Measurements from ENCODE around the gene GORAB.
A peak's percentile ranks its signal among the peaks of the same experiment; 100 is the strongest.

The GORAB gene

DNA sequence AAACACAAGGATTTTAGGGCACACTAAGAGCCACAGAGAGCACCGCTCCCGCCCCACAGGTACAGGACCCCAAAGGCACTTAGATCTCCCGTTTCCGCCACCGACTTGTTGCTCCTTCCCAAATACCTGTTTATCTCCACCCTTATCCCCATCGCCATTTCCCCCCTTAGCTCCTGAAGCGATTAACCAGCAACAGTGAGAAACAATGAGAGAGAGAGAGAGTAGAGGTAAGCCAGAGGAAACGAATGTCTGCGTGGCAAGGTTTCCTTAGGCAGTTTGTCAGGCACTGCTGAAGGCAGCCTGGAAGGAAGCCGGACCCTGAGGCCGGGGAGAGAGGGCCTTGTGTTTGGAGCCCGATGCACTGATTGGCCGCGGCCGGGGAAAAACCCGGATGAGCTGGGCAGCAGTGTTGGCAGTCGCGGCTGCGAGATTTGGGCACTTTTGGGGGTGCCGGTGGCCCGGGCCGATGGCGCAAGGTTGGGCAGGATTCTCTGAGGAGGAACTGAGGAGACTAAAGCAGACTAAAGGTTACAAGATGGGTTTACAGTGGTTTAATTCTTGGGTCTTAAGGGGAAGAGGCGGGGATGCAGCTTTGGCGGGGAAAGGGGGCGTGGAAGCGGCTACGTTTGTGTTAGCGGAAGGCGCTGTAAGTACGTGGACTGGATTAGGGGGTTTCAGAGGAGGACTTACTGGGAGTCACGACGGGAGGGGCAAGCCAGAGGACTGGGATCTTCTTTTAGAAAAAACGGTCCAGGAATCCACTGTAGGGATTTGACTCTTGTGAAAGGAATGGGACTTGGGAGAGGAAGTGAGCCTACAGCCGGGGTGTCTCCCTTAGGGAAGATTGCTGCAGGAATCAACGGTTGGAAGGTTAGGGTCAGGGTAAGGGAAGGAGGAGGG is at the start of gene GORAB:
TSS of gene GORAB (plus strand) at position 409 of the 900 bp plus-strand sequence. CDS start at position 467, 58 bp downstream.
- DNase-seq, result peak; percentile 92

GRCh38 chr1:170483051-170483450 is 48.9 kb upstream of the GORAB start:
- DNase-seq, result no peak

DNA sequence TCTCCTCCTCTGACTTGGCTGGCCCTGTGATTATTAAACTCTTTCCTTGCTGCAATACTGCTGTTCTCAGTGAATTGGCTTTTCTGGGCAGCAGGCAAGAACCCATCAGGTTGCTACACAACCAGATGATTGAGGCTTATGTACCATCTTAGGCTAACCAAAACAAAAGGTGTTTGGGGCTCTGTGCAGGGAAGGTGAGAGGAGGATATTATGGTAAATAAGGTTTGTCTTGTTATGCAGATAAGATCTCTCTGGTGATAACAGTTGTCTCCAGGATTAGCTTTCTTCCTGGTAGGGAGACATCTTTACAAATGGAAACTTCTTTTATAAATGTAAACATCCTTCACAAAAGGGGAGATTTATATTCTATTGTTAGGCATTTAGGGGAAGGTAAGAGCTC is 44.5 kb upstream of the GORAB start:
- DNase-seq, result no peak

DNA sequence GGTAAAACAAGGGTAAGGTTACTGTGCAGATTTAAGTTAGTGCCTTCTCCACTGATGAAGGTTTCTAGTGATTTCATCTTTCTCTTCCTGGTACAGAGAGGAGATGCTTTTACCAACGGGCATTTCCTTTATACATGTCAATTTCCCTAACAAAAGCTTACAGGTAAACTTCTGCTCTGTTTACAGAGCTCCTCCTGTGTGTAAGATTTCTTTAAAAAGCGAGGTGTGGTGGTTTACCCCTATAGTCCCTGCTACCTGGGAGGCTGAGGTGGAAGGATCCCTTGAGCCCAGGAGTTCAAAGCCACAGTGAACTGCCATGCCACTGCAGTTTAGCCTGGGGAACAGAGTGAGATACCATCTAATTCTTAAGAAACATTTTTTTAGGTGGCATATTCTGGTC is 40.7 kb upstream of the GORAB start:
- no peak for DNase-seq

GRCh38 chr1:170494369-170494768 is 37.6 kb upstream of the GORAB start:
- DNase-seq, result no peak

DNA sequence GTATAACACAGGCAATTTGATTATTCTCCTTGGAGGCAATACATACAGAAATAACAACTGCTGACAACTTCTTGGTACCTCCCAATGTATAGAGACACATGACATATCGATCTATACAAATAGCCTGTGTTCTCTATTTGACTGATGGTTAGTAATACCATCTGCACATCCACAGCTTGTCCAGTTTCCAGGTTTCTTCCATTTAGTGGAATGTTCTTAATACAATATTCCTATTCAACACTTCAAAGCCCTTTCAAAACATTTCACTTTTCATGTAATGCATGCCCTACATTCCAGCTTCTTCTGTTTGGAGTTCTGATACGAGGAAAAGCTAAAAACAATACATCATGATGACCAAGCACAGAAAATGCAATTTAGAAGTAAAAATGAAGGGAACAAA is 37.0 kb upstream of the GORAB start:
- no peak for DNase-seq

DNA sequence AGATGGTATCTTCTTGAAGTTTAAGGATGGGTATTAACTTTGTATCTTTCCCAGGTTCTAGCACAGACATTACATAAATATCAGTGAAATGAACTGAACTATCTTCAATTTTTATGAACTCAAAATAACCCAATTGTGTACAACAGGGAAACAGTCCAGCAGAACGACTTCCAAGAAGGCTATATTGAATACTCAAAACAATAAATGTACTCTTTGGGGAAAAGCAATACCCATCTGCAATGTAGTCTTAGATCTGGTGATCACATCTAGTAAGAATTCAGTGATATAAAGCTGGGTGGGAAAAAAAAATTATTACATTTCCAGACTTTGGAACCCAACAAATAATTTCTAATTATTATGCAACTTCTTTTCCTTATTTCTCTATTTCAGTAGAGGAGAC is 33.1 kb upstream of the GORAB start:
- DNase-seq, result no peak

DNA sequence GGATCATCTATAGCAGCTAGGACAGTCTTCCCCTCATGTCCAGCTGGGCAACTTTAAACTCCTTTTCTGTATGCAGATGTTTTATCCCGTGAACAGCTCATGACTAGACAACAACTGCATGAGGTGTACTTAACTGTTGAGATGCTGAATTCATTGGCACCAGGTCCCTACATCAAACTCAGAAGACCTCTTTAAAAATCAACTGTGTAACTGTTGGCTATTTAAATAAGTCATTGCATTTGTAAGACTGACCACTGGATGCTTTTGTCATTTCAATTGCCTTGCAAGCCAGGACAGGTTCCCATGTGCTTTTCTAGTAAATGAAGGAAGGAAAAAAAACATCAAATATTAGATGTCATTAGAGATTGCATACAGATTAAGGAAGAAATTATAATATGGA is 28.3 kb upstream of the GORAB start:
- DNase-seq, result no peak

GRCh38 chr1:170510163-170510562 is 21.8 kb upstream of the GORAB start:
- no peak for DNase-seq

DNA sequence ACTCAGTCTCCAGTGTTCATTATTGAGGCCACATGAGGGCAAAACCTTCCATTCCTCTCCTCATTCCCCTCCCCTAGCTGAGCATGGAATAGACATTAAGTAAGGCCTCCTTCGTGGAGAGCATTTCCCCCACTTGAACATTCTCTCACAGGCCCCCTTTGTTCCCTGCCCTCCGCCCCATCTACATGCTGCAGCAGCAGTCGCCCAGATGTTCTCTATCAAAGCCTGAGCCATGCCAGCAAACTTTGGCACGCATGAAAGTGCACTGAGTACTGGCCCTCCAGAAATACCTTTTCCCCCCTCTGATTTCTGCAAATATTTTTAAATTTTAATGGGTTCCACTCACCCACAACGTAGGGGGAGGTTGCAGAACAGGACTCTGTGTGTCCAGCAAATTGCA is 20.9 kb upstream of the GORAB start:
- no peak for DNase-seq

DNA sequence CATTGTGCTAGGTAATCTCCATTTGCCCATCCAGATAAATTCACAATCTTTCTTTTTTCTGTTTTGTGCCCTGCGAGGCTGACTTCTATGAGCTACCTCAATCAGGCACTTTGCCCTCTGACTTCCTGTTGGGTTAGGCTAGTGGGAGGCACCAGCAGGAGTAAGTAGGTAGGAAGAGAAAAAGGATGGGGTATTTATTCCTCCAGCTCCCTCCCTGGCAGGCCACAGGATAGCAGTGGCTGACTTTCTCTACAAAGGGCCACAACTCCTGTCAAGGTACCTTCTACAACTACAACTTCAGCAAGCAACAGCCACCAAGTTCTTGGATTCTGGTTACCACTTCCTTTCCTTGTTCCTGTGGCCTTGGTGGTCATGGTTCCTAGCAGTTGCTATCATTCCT is 18.8 kb upstream of the GORAB start:
- DNase-seq, result no peak

GRCh38 chr1:170518185-170518834 is 13.7 kb upstream of the GORAB start:
- no peak for DNase-seq

GRCh38 chr1:170518965-170519364 is 13.0 kb upstream of the GORAB start:
- no peak for DNase-seq

DNA sequence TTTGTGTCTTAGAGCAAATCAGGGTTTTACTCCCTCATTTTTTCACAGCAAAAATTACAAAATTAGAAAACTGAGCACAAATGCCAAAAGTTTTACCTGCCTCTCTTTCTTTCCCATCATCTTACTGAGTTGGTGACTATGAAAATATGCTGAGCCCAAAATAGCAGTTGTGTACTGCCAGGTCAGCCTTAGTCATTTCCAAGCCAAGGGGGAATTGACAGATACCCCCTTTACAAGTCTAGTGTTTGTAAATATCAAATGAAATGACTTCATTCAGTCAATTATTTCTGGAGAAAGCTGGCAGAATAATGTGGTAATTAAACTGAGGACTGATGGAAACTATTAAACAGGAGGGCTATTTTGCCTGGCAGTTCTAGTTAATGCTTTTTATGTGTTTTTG is 11.4 kb upstream of the GORAB start:
- no peak for DNase-seq

DNA sequence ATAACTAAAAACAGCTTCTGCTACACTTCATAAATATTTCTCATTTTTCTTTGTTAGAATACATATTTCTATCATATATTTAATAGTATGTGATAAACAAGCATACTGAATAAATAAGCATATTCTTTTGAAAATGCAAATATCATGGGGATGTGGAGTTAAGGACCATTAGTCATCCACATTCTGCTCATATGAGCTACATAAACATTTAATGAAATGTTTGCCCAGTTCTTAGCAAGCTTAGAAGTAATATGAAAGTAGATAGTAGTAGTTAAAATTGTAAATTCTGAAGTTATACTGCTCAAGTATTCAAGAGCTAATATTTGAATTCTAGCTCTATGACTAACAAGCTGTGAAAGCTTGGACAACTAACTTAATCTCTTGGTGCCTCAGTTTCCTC is 10.1 kb upstream of the GORAB start:
- DNase-seq, result no peak

- no peak for DNase-seq
These were observed 801 bp upstream of the GORAB start for GRCh38 chr1:170530972-170531757.

DNA sequence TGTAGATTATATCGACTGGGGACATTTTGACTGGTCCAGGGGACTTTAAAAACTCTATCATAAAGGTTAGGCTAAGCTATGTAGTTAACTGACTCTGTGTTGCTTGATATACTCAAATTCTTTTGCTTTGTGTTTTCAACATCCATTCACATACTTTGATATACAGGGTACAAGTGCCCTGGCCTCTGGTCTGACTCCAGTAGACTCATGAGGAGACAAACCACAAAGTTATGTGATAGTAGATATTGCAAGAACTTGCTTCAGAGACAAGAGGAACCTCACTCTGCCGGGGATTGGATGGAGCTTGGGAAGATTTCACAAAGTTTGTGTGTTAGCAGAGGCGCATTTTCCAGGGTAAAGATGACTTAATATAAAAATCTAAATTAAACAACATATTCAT is 1.3 kb downstream of the GORAB start:
- DNase-seq, result no peak

- DNase-seq, result no peak
These were observed 2.7 kb downstream of the GORAB start for GRCh38 chr1:170534626-170535147.

DNA sequence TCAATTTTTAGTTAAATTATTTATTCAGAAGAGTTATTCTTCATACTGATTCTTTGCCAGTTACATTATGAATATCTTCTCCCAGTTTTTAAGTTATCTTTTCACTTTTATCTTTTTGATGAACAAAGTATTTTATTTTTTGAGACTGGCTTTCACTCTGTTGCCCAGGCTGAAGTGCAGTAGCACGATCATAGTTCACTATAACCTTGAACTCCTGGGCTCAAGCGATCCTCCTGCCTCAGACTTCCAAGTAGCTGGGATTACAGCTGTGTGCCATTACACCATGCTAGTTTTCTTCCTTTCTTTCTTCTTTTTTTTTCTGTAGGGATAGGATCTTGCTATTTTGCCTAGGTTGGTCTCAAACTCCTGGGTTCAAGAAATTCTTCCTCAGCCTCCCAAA is 3.5 kb downstream of the GORAB start:
- no peak for DNase-seq

GRCh38 chr1:170536924-170537551 is 5.1 kb downstream of the GORAB start:
- DNase-seq, result no peak

- no peak for DNase-seq
These were observed 6.0 kb downstream of the GORAB start for GRCh38 chr1:170537798-170538503.

GRCh38 chr1:170538687-170539086 is 6.7 kb downstream of the GORAB start:
- DNase-seq, result no peak

All from activated CD4-positive, alpha-beta T cell treated with anti-CD3 and anti-CD28 coated beads, Interleukin-2, amount 50 U/mL, for 16 hours (primary cell).